T-helper 1 cell treated with Interleukin-12 subunit alpha and Interleukin-12 subunit beta and Interleukin-4 antibody, amounts not matched to agents 30 μg/mL and 1 μg/mL, for 36 hours (primary cell): ENCODE results near the gene MUC4.
"Not testable (repeated sequence)": the region's sequence is repeated elsewhere in the genome, so short reads cannot be mapped to it uniquely, and the experiment has no call there.

Source experiments
- H3K27ac Mint-ChIP-seq: one replicate; pipeline ENCODE4 v1.8.0; 2021; ENCODE audit warnings: mild to moderate bottlenecking, mixed read lengths
- H3K27me3 Mint-ChIP-seq: one replicate; pipeline ENCODE4 v1.8.0; 2021; ENCODE audit warnings: low read depth, mixed read lengths
- H3K36me3 Mint-ChIP-seq: one replicate; pipeline ENCODE4 v1.8.0; 2021; ENCODE audit warnings: low read depth, mixed read lengths
- H3K4me1 Mint-ChIP-seq: one replicate; pipeline ENCODE4 v1.8.0; 2021; ENCODE audit warnings: low read depth, mixed read lengths
- H3K4me3 Mint-ChIP-seq: one replicate; pipeline ENCODE4 v1.8.0; 2021; ENCODE audit warnings: mild to moderate bottlenecking, moderate library complexity, mixed read lengths
- H3K9me3 Mint-ChIP-seq: one replicate; pipeline ENCODE4 v1.8.0; 2021; ENCODE audit warnings: mixed read lengths

The MUC4 gene

DNA sequence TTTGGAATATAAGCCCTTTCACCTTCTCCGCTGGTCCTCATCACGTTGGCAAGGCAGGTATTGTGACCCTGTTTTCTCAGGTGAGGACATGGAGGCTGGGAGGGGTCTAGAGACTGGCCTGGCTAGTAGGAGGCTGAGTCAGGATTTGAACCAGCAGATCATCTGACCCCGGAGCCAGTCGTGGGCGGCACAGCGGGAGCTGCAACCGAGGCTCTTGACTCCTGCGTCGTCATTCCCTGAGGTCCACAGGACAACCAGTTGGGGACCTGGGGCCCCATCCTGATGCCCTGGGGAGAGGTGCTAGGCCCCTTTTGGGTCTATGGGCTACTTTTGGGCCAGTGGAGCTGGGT lies 88.8 kb downstream of the MUC4 start:
- not testable (repeated sequence) for H3K4me3 Mint-ChIP-seq, H3K27ac Mint-ChIP-seq, H3K27me3 Mint-ChIP-seq, H3K36me3 Mint-ChIP-seq, H3K4me1 Mint-ChIP-seq, H3K9me3 Mint-ChIP-seq

DNA sequence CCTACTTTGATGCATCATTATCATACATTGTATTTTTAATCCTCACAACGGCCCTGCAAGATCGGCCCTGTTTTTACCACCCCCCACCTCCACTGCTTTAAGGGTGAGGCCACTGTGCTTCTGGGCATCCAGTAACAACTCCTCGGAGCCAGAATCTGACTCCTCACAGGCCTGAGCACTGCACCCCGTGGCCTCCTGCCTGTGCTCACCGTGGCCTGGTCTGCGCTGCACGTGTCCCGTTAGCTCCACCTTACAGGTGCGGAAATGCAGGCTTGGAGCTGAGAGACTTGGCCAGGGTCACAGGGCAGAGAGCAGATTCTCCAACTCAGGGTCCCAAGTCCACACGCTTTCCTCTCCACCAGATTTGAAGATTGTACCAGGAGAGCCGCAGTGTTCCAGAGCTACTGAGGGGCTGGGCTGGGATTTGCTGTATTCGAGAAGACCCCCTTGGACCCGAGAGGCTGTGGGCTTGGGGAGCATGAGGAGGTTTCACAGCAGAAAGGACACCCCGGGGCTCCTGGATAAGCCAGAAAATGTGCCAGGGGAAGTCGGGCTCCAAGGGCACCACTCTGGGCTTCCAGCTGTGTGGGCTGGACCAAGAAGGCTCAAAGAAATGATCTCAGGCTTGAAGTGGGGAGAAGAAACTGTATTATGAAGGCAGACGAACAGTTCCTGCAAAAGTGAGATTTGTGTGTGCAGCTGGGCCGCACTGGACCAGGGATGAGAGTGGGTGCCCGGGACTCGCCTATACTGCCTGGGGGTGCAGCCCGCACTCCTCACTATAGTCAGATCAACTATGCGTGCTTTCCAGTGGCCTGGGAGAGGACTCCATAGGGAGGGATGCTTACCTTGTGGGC lies 89.4 kb downstream of the MUC4 start:
- H3K27ac Mint-ChIP-seq, H3K27me3 Mint-ChIP-seq, H3K36me3 Mint-ChIP-seq, H3K9me3 Mint-ChIP-seq, H3K4me3 Mint-ChIP-seq, H3K4me1 Mint-ChIP-seq: not testable (repeated sequence)

DNA sequence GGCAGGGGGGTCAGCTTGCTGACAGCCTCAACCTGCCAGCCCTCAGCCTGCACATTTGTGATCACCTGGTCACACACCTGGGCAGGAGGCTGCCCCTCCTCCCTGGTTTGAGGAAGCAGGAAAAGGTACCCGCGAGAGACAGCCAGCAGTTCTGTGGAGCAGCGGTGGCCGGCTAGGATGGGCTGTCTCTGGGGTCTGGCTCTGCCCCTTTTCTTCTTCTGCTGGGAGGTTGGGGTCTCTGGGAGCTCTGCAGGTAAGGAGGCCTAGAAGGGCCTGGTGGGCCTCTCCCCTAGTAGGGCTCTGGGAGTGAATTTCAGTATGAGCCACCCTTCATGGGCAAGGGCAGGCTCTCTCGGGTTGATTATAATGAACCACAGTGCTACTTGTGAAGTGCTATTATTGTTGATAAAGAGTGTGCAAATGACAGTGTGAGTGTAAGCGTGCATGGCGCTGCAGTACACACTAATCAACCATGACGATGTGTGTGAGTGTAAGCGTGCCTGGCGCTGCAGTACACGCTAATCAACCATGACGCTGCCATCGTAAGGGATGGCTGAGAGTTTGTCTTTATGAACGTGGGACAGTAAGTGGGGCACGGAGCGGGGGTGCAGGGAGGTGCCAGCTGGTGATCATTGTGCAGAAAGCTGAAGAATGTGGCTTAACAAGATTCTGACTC lies 90.8 kb downstream of the MUC4 start, which contains the start of gene MUC20:
TSS of gene MUC20 (plus strand) at position 148 of the 676 bp plus-strand sequence. CDS start at position 178, 30 bp downstream.
- not testable (repeated sequence) for H3K27ac Mint-ChIP-seq, H3K36me3 Mint-ChIP-seq, H3K27me3 Mint-ChIP-seq, H3K4me1 Mint-ChIP-seq, H3K9me3 Mint-ChIP-seq, H3K4me3 Mint-ChIP-seq

DNA sequence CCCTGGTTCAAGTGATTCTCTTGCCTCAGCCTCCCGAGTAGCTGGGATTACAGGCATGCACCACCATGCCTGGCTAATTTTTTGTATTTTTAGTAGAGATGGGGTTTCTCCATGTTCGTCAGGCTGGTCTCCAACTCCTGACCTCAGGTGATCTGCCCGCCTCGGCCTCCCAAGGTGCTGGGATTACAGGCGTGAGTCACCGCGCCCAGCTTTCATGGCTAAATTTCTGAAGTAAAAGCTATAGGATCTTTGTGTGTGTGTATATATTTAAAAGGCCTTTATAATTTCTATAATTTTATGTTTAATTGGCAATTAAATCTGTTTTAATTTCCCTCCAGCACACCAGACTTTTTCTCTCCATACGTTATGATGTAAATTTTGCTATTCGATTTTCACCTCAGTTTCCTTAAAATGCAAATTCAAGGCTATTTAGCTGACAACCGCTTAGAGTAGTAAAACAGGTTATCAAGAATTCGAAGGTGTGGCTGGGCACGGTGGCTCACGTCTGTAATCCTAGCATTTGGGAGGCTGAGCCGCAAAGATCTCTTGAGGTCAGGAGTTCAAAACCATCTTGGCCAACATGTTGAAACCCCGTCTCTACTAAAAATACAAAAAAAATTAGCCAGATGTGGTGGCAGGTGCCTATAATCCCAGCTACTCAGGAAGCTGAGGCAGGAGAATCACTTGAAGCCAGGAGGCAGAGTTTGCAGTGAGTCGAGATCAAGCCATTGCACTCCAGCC lies 92.0 kb downstream of the MUC4 start:
- H3K4me1 Mint-ChIP-seq, H3K27me3 Mint-ChIP-seq, H3K4me3 Mint-ChIP-seq, H3K36me3 Mint-ChIP-seq, H3K9me3 Mint-ChIP-seq, H3K27ac Mint-ChIP-seq: not testable (repeated sequence)

DNA sequence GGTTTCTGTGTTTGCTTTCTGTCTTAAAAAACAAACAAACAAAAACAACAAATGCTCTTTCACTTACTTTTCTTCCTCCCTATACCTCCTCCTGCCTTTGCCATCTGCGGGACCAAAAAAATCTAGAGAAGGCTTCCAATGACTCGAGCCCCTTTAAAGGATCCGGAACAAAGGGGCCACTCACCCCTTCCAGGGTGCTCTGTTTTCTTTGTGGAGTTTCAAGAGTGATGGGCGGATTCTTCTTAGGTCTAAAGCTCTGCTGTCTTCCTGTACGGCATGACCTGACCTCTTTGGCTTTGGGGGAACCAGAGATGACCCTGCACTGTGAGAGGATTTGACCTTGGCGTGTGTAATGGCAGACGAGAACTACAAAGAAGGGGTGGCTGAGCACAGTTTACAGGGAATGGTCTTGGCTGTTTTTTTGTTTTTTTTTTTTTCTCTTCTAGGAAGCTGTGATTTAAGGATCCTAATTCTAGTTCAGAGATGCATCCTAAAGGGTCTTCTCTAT lies 93.2 kb downstream of the MUC4 start:
- H3K4me3 Mint-ChIP-seq: no peak overlapping the region
- H3K27ac Mint-ChIP-seq: no peak overlapping the region
- peaks cover 5% of the 10 kb centered on the region for H3K27me3 Mint-ChIP-seq
- H3K9me3 Mint-ChIP-seq: no peaks in the 10 kb centered on the region
- H3K4me1 Mint-ChIP-seq: peaks cover 11% of the 10 kb centered on the region
- H3K36me3 Mint-ChIP-seq: peaks cover 14% of the 10 kb centered on the region

DNA sequence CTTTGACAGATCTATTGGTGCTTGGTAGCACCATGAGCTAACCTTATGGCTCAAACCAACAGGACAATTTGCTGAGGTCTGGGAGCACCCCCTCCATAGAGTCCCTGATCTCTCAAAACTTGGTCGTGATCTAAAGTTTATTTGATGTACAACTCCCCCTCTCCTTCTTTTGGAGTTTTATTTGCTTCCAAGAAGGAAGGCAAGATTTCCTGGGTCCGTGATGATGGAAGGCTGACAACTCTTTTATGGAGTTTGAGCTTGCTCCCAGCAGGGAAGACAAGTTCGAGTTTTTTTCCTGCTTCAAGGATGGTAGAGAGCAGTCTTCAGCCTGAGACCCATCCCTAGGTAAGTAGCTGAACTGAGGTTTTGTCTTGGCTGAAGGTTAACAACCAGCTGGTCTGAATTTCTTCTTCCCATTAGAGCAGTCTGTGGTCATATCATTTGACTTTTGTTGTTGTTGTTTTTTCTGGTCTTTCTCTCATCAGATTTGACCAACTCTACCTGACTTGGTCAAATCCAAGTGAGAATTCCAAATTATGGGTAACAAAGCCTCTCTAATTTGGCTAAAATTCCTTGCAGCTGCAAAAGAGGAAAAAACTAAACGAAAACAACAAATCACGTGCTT lies 93.8 kb downstream of the MUC4 start:
- peaks cover 11% of the 10 kb centered on the region for H3K4me1 Mint-ChIP-seq
- H3K4me3 Mint-ChIP-seq: no peak overlapping the region
- no peaks in the 10 kb centered on the region for H3K9me3 Mint-ChIP-seq
- H3K27ac Mint-ChIP-seq: no peak overlapping the region
- peaks cover 5% of the 10 kb centered on the region for H3K27me3 Mint-ChIP-seq
- peaks cover 14% of the 10 kb centered on the region for H3K36me3 Mint-ChIP-seq

DNA sequence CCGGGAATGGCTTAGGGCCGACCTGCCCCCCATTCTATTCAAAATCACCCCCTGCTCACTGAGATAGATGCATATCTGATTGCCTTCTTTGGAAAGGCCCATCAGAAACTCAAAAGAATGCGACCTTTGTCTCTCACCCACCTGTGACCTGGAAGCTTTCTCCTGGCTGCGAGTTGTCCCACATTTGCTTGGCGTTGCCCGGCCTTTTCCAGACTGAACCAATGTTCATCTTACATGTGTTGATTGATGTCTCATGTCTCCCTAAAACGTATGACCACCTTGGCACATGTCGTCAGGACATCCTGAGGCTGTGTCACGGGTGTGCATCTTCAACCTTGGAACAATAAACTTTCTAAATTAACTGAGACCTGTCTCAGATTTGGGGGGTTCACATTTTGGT lies 94.3 kb downstream of the MUC4 start:
- Mint-ChIP-seq H3K36me3 (peaks cover 14% of the 10 kb centered on the region), H3K4me3 (no peak overlapping the region), H3K27ac (no peak overlapping the region), H3K27me3 (peaks cover 5% of the 10 kb centered on the region), H3K4me1 (peaks cover 11% of the 10 kb centered on the region), H3K9me3 (no peaks in the 10 kb centered on the region)

DNA sequence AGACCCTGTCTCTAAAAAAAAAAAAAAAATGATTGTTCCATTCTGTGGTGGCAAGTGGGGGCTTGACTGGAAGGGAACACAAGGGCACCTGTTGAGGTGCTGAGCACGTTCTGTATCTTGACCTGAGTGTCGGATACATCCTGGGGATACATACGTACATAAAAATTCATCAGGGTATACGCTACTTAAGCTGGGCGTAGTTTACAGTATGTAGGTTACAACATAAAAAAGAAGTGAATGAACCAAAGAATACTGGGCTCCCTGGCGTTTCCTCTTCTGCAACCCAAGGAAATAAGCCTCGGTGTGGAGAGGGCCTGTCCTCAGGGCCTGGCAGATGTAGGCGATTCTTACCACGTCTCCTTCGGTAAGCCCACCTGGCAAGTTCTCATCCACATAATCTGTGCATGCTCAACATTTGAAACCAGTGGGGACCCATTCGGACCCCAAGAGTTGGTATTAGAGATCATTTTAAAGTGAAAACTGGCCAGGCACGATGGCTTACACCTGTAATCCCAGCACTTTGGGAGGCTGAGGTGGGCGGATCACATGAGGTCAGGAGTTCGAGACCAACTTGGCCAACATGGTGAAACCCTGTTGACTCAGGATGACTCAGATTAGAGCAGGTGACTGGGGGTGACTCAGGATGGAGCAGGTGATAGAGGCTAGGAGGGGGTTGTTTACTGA lies 96.0 kb downstream of the MUC4 start:
- peaks cover 11% of the 10 kb centered on the region for H3K4me1 Mint-ChIP-seq
- no peak overlapping the region for H3K27ac Mint-ChIP-seq
- no peak overlapping the region for H3K4me3 Mint-ChIP-seq
- peaks cover 5% of the 10 kb centered on the region for H3K27me3 Mint-ChIP-seq
- no peaks in the 10 kb centered on the region for H3K9me3 Mint-ChIP-seq
- H3K36me3 Mint-ChIP-seq: peaks cover 15% of the 10 kb centered on the region

DNA sequence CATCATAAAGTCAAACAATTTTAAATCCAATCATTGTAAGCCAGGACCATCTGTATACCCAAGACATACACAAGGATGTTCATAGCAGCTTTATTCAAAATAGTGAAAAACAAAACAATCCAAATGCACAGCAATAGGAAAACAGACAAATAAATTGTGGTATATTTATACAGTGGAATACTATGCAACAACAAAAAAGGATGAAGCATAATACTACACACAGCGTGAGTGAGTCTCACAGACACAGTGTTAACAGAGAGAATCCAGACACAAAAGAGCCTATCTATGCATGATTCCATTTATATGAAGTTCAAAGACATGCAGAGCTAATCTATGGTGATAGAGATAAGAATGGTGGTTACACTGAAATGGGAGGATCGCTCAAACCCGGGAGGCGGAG lies 96.6 kb downstream of the MUC4 start:
- peaks cover 5% of the 10 kb centered on the region for H3K27me3 Mint-ChIP-seq
- H3K9me3 Mint-ChIP-seq: no peaks in the 10 kb centered on the region
- peaks cover 11% of the 10 kb centered on the region for H3K4me1 Mint-ChIP-seq
- peaks cover 20% of the 10 kb centered on the region for H3K36me3 Mint-ChIP-seq
- H3K4me3 Mint-ChIP-seq: no peak overlapping the region
- H3K27ac Mint-ChIP-seq: no peak overlapping the region

DNA sequence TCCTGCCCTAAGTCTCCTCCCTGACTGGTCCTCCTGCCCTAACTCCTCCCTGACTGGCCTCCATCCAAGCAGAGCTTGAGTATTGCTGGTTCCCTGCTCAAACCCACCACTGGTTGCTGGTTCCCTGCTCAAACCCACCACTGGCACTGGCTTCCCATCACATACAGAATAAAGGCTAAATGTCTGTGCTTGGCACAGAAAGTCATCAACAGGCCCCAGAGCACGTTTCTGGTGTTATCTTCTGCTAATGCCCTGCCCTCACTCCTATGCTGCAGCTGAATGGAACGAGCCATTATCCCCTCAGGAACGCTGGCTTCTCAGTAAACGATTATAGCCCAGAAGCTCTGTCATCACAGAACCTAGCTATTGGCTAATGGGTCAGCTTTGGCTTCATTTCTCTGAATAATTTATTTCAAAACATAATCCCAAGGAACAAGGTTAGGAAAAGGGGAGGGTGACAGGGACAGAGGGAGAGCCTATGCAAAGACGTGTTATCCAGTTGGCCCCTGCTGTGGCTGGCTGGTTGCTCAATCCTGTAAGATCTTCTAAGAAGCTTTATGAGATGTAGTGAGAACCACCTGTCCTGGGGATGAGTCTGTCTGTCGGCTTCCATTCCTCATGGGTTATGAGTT lies 97.2 kb downstream of the MUC4 start:
- peaks cover 5% of the 10 kb centered on the region for H3K27me3 Mint-ChIP-seq

DNA sequence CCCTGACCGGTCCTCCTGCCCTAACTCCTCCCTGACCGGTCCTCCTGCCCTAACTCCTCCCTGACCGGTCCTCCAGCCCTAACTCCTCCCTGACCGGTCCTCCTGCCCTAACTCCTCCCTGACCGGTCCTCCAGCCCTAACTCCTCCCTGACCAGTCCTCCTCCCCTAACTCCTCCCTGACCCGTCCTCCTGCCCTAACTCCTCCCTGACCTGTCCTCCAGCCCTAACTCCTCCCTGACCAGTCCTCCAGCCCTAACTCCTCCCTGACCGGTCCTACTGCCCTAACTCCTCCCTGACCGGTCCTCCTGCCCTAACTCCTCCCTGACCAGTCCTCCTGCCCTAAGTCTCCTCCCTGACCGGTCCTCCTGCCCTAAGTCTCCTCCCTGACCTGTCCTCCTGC lies 98.6 kb downstream of the MUC4 start:
- H3K27me3 Mint-ChIP-seq, H3K4me3 Mint-ChIP-seq, H3K27ac Mint-ChIP-seq, H3K9me3 Mint-ChIP-seq, H3K4me1 Mint-ChIP-seq: not testable (repeated sequence)
- H3K36me3 Mint-ChIP-seq: peaks cover 23% of the 10 kb centered on the region

More for the DNA sequence above, 97.2 kb downstream of the MUC4 start:
- peak overlapping the region; percentile 16 for H3K27ac Mint-ChIP-seq
- H3K4me3 Mint-ChIP-seq: no peak overlapping the region
- H3K36me3 Mint-ChIP-seq: peaks cover 22% of the 10 kb centered on the region
- H3K4me1 Mint-ChIP-seq: peaks cover 11% of the 10 kb centered on the region
- no peaks in the 10 kb centered on the region for H3K9me3 Mint-ChIP-seq

DNA sequence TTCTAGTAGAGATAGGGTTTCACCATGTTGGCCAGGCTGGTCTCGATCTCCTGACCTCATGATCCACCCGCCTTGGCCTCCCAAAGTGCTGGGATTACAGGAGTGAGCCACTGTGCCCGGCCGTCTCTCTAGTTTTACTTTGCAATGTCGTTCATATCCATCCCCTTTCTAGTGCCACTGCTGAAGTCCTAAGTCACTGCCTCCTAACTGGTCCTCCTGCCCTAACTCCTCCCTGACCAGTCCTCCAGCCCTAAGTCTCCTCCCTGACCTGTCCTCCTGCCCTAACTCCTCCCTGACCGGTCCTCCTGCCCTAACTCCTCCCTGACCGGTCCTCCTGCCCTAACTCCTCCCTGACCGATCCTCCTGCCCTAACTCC lies 99.2 kb downstream of the MUC4 start:
- not testable (repeated sequence) for H3K27ac Mint-ChIP-seq, H3K4me3 Mint-ChIP-seq, H3K27me3 Mint-ChIP-seq, H3K9me3 Mint-ChIP-seq, H3K4me1 Mint-ChIP-seq
- peaks cover 23% of the 10 kb centered on the region for H3K36me3 Mint-ChIP-seq

DNA sequence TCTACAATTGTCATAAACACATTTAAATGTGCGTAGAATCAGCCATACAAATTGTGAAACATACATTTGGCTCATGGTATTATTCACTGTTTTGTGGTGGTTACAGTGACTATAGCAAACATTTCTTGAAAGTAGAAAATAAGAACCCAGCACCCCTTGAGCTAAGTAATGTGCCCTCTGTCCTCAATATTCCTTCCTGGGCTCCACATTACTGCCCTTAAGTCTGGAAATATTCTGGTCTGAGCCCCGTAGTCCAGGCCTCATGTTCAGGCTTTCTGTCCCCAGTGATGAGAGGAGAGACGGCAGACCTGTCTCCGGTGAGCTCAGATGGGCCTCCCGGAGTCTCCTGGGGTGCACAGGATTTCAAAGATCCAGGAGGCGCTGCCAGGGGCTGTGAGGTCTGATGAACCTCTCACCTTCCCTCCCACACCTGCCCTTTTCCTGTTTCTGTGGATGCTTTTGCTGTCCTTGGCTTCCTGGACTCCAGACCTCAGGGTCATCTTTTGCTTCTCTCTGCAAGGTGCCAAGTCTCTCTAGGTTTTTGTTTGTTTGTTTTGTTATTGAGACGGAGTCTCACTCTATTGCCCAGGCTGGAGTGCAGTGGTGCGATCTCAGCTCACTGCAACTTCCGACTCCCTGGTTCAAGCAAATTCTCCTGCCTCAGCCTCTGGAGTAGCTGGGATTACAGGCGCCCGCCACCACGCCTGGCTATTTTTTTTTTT lies 99.8 kb downstream of the MUC4 start:
- H3K27ac Mint-ChIP-seq: no peak overlapping the region
- no peak overlapping the region for H3K4me3 Mint-ChIP-seq
- H3K27me3 Mint-ChIP-seq: no peaks in the 10 kb centered on the region
- H3K36me3 Mint-ChIP-seq: peaks cover 23% of the 10 kb centered on the region
- H3K4me1 Mint-ChIP-seq: peaks cover 6% of the 10 kb centered on the region
- no peaks in the 10 kb centered on the region for H3K9me3 Mint-ChIP-seq
